SK-N-SH (cell line): Measurements from ENCODE around the gene GLIS1. TPM values are rescaled to one million over a fixed set of nuclear protein-coding genes. Genes with fewer than 3 reads are reported as not detected.

ENCODE experiments used
- CTCF ChIA-PET: fragments of 300-600, 350-600 bp; formaldehyde crosslinking; extraction: SDS; loops from one replicate; lab custom pipeline; 2021; lab: Yijun Ruan, JAX
- POLR2A ChIA-PET: fragments of 350-600 bp; sonication (Branson Sonifier 250); formaldehyde crosslinking; extraction: SDS; loops from one replicate; lab custom pipeline; 2020; ENCODE audit warnings: antibody characterized with exemption, inconsistent platforms; lab: Yijun Ruan, JAX
- DNase-seq: peaks from one replicate; pipeline ENCODE4 v3.0.0; 2012
- H2AFZ ChIP-seq: fragments of 200-600 bp; sonication (generic); 2 replicates; pipeline ENCODE4 v1.8.1; 2016; ENCODE audit warnings: antibody characterized with exemption, mild to moderate bottlenecking, low read depth
- H3F3A ChIP-seq: fragments of 200-600 bp; sonication (generic); replicated peaks from 2 replicates; pipeline ENCODE3; 2016; ENCODE audit warnings: antibody characterized with exemption, mild to moderate bottlenecking; ENCODE audit not compliant: insufficient read depth
- H3K27ac ChIP-seq, 2 experiments: fragments of 200-500 bp in 1 of 2; fragments of 200-600 bp in 1 of 2; sonication (Bioruptor generic) in 1 of 2; sonication (generic), shearing (Covaris generic) in 1 of 2; 2 replicates each; pipeline versions ENCODE4 v1.5.1 to v1.6.1; 2014 to 2016; ENCODE audit warnings: low read depth in 2 of 2, inconsistent platforms in 1 of 2, low read length in 1 of 2, mild to moderate bottlenecking in 1 of 2, mixed read lengths in 1 of 2
- H3K27me3 ChIP-seq: fragments of 200-600 bp; sonication (generic), shearing (Covaris generic); 2 replicates; pipeline ENCODE4 v1.6.1; 2016; ENCODE audit warnings: mixed run types; ENCODE audit not compliant: insufficient read depth
- H3K36me3 ChIP-seq, 2 experiments: fragments of 200-500 bp in 1 of 2; fragments of 200-600 bp in 1 of 2; sonication (Bioruptor generic) in 1 of 2; sonication (generic) in 1 of 2; replicated peaks in 1 of 2; 2 replicates each; pipeline versions ENCODE3 to v1.5.1; 2014 to 2016; ENCODE audit warnings: low read length in 1 of 2, mild to moderate bottlenecking in 1 of 2; ENCODE audit not compliant: insufficient read depth in 2 of 2, control insufficient read depth in 1 of 2
- H3K4me1 ChIP-seq, 2 experiments: fragments of 200-500 bp in 1 of 2; fragments of 200-600 bp in 1 of 2; sonication (Bioruptor generic) in 1 of 2; sonication (generic), shearing (Covaris generic) in 1 of 2; 2 replicates each; pipeline versions ENCODE4 v1.5.1 to v1.6.1; 2014 to 2016; ENCODE audit warnings: low read depth in 1 of 2, low read length in 1 of 2, mixed run types in 1 of 2; ENCODE audit not compliant: insufficient read depth in 2 of 2, control insufficient read depth in 1 of 2
- H3K4me2 ChIP-seq: fragments of 200-600 bp; sonication (generic), shearing (Covaris generic); 2 replicates; pipeline ENCODE4 v1.6.1; 2017; ENCODE audit warnings: mixed run types
- H3K4me3 ChIP-seq, 2 experiments: fragments of 200-500 bp in 1 of 2; fragments of 200-600 bp in 1 of 2; sonication (Bioruptor generic) in 1 of 2; sonication (generic), shearing (Covaris generic) in 1 of 2; 2 replicates each; pipeline versions ENCODE4 v1.5.1 to v1.8.1; 2014 to 2016; ENCODE audit warnings: low read depth in 2 of 2, inconsistent platforms in 1 of 2, low read length in 1 of 2, mild to moderate bottlenecking in 1 of 2, mixed read lengths in 1 of 2, moderate library complexity in 1 of 2
- H3K79me2 ChIP-seq: fragments of 200-600 bp; sonication (generic); 2 replicates; pipeline ENCODE4 v1.8.1; 2017; ENCODE audit warnings: mild to moderate bottlenecking; ENCODE audit not compliant: insufficient read depth
- H3K9ac ChIP-seq: fragments of 200-600 bp; sonication (generic); 2 replicates; pipeline ENCODE4 v1.6.1; 2017; ENCODE audit warnings: mixed run types
- H3K9me2 ChIP-seq: fragments of 200-600 bp; sonication (generic); 2 replicates; pipeline ENCODE4 v1.6.1; 2017; ENCODE audit warnings: mixed run types
- H3K9me3 ChIP-seq: fragments of 200-600 bp; sonication (generic); 2 replicates; pipeline ENCODE4 v1.6.1; 2017; ENCODE audit warnings: mixed run types, mild to moderate bottlenecking, moderate library complexity
- H4K20me1 ChIP-seq: fragments of 200-600 bp; sonication (generic); 2 replicates; pipeline ENCODE4 v1.6.1; 2017; ENCODE audit warnings: mild to moderate bottlenecking, mixed run types; ENCODE audit not compliant: insufficient read depth
- EP300 ChIP-seq, 2 experiments: IDR thresholded peaks; 2 replicates each; pipeline versions ENCODE4 v1.4.0 to v1.6.1; 2012; ENCODE audit warnings: borderline replicate concordance in 1 of 2, low read depth in 1 of 2, low read length in 1 of 2
- FOXM1 ChIP-seq: IDR thresholded peaks from 2 replicates; pipeline ENCODE4 v1.4.0; 2012; ENCODE audit warnings: low read depth, mild to moderate bottlenecking
- MEF2A ChIP-seq: IDR thresholded peaks from 2 replicates; pipeline ENCODE4 v1.4.0; 2012; ENCODE audit warnings: low read depth, borderline replicate concordance
- NRF1 ChIP-seq: IDR thresholded peaks from 2 replicates; pipeline ENCODE4 v1.6.1; 2012; ENCODE audit warnings: low read depth, mild to moderate bottlenecking, low read length
- RAD21 ChIP-seq: IDR thresholded peaks from 2 replicates; pipeline ENCODE4 v1.6.1; 2012; ENCODE audit warnings: mild to moderate bottlenecking, low read length
- RFX5 ChIP-seq: IDR thresholded peaks from 2 replicates; pipeline ENCODE4 v1.6.1; 2012; ENCODE audit warnings: mild to moderate bottlenecking, improper control_type of control experiment, low read length
- RXRA ChIP-seq: IDR thresholded peaks from 2 replicates; pipeline ENCODE4 v1.4.0; 2012; ENCODE audit warnings: low read depth, mild to moderate bottlenecking, borderline replicate concordance
- SMC3 ChIP-seq: IDR thresholded peaks from 2 replicates; pipeline ENCODE4 v1.6.1; 2012; ENCODE audit warnings: low read depth, low read length, improper control_type of control experiment
- TEAD4 ChIP-seq: IDR thresholded peaks from 2 replicates; pipeline ENCODE4 v1.4.0; 2012; ENCODE audit warnings: mild to moderate bottlenecking, borderline replicate concordance; ENCODE audit not compliant: insufficient read depth
- WGBS: methylation state at CpG from one replicate; pipeline ENCODE4 v1.1.6; 2017; ENCODE audit warnings: low lambda C conversion rate; 5-methylcytosine and 5-hydroxymethylcytosine counted together
- polyA plus RNA-seq, 3 experiments: library from polyadenylated mRNA; depleted of rRNA; stranded (reverse); fragments of >200 nt; gene quantifications; 2 replicates each; pipeline ENCODE4 v1.2.3, GENCODE V29; 2012
- TF ChIP-seq, protein P1 (sequence below): IDR thresholded peaks from 2 replicates; pipeline ENCODE4; 2012
- TF ChIP-seq, protein P2 (sequence below): IDR thresholded peaks from 2 replicates; pipeline ENCODE4 v1.4.0; 2012; ENCODE audit warnings: low read depth, borderline replicate concordance
- TF ChIP-seq, protein P3 (sequence below): fragments of 200-600 bp; sonication (generic); IDR thresholded peaks from 2 replicates; pipeline ENCODE4 v1.6.1; 2017; ENCODE audit warnings: antibody characterized with exemption, mild to moderate bottlenecking, moderate library complexity
- TF ChIP-seq, protein P4 (sequence below): fragments of 150-350 bp; IDR thresholded peaks from 2 replicates; pipeline ENCODE4 v1.6.1; 2016; ENCODE audit warnings: mild to moderate bottlenecking, low read depth, low read length

GLIS1 gene
- polyA plus RNA-seq, 1 of the 3 experiments (the other 2 are of a cell fraction), result 0.13 TPM

DNA sequence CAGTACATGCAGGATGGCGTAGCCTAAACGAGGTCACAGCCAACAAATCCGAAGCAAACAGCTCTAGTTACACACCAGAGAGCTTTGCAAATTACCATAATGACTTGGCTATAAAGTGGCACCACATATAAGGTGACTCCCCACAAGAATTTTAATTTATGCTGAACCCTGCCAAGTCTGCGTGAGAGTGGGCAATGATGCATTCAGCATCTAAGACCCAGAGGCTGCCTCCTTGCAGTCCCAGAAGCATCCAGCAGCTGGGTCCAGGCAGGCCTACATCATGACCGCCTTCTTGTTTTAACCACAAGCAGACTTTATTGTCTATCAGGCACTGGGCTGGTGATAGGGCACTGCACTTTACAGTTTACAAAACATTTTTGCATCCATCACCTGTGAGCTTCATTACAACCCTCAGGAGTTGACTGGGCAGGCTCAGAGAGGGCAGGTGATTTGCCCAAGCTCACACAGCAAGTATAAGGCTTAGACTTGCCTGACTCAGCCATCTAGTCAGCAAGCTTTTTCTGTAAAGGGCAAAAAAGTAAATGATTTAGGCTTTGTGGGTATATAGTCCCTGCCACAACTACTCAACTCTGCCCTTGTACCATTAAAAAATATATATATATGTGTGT lies 134.6 kb downstream of the GLIS1 start:
- Histone ChIP-seq H3K27ac (no peak overlapping the region), H3K4me3 (no peak overlapping the region), H2AFZ (no peak overlapping the region), H3K9ac (no peak overlapping the region), H3K9me2 (no peaks in the 10 kb centered on the region), H3K79me2 (no peaks in the 10 kb centered on the region), H3K4me1 (peaks cover 0 to 7% of the 10 kb centered on the region in 2 experiments; a peak in 1 of 4 replicates), H3K4me2 (no peak overlapping the region), H3K9me3 (no peaks in the 10 kb centered on the region), H3K27me3 (no peaks in the 10 kb centered on the region), H3F3A (no peaks in the 10 kb centered on the region), H4K20me1 (no peaks in the 10 kb centered on the region), H3K36me3 (no peaks in the 10 kb centered on the region)
- ChIA-PET CTCF (interaction anchor here (0.6 to 2.8 kb wide), 7 partner anchors 9 to 160 kb away, joined by 3 to 12 read pairs (median 4); no protein-coding TSS in a partner anchor), POLR2A (no interaction called here)
- 52% methylated on average over 4 of the region's 5 CpGs for WGBS
- DNase-seq, result no peak
- TF ChIP-seq SMC3, result no peak

DNA sequence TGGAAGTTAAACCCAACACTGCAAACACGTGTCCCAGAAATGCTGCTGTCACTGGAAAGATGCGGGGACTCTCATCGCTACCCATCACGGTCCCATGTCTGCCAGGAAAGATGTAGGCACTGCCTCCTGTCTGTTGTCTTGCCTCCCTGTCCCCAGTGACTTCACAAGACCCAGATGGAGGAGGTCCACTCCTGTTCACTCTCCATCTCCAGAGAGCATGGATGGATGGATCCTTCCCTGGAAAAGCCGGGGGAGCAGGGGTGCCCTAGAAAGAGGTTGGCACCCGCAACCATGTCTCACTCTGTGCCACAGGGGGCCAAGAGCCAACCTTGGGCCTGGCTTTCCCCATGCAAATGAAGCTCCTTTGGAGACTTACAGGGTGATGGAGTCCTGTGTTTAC lies 135.5 kb downstream of the GLIS1 start:
- DNase-seq, result no peak
- no peak overlapping the region for H3K4me3 ChIP-seq
- no peaks in the 10 kb centered on the region for H3K9me3 ChIP-seq
- H2AFZ ChIP-seq, result no peak overlapping the region
- no peaks in the 10 kb centered on the region for H3K27me3 ChIP-seq
- H3K79me2 ChIP-seq, result no peaks in the 10 kb centered on the region
- H3K9ac ChIP-seq, result no peak overlapping the region
- CTCF ChIA-PET, result interaction anchor here (1.0 to 1.5 kb wide), 4 partner anchors 12 to 159 kb away, joined by 3 to 8 read pairs (median 4); no protein-coding TSS in a partner anchor
- no peak overlapping the region for H3K27ac ChIP-seq
- peaks cover 0 to 7% of the 10 kb centered on the region in 2 experiments; a peak in 1 of 4 replicates for H3K4me1 ChIP-seq
- TF ChIP-seq, protein P1, sequence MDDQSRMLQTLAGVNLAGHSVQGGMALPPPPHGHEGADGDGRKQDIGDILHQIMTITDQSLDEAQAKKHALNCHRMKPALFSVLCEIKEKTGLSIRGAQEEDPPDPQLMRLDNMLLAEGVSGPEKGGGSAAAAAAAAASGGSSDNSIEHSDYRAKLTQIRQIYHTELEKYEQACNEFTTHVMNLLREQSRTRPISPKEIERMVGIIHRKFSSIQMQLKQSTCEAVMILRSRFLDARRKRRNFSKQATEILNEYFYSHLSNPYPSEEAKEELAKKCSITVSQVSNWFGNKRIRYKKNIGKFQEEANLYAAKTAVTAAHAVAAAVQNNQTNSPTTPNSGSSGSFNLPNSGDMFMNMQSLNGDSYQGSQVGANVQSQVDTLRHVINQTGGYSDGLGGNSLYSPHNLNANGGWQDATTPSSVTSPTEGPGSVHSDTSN, result no peak
- TF ChIP-seq TEAD4, result no peak
- TF ChIP-seq FOXM1, result no peak
- TF ChIP-seq, protein P2, sequence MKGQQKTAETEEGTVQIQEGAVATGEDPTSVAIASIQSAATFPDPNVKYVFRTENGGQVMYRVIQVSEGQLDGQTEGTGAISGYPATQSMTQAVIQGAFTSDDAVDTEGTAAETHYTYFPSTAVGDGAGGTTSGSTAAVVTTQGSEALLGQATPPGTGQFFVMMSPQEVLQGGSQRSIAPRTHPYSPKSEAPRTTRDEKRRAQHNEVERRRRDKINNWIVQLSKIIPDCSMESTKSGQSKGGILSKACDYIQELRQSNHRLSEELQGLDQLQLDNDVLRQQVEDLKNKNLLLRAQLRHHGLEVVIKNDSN, result no peak
- no peaks in the 10 kb centered on the region for H3K36me3 ChIP-seq
- POLR2A ChIA-PET, result no interaction called here
- H3K9me2 ChIP-seq, result no peaks in the 10 kb centered on the region
- no peak overlapping the region for H3K4me2 ChIP-seq
- H3F3A ChIP-seq, result no peaks in the 10 kb centered on the region
- 47% methylated on average over 2 of the region's 6 CpGs for WGBS
- no peaks in the 10 kb centered on the region for H4K20me1 ChIP-seq

DNA sequence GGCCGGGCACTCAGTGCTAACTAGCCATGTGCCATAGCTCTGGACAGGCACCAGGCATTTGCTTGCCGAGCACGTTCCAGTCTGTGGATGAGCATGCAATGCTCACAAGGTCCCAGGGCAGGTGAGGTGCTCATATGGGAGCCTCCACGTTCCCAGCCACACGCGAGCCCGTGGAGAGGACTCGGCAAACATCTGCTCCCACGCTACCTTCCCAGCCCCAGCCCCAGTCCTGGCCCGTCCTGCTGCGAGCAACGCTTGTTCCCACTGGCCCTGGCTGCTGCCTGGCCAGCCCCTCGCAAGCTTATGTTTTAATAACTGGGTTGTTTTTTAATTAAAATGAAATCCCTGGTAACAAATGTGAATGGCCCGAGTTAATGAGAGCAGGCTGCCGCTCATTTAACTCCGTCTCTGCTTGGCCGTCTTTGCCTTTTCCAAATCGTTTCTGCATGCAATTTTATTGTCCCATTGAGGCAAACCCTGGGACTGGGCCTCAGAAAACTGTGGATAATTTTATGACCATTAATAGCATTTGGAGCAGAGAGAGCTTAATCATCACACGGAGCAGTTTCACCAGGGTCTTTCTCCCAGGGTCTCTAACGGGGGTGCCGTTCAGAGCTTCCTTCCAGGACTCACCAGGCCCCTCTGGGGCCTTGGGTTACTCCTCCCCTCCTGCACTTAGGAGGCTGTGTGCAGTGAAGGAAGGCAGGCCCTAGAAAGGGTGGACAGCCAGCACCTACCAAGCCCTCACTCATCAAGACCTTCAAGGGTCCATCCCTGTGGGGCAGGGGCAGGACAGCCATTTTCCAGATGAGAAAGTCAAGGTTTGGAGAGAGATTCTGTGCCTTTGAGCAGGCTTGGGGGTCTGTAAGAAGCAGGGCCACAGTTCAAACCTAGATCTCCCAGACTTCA lies 136.8 kb downstream of the GLIS1 start:
- Histone ChIP-seq H3K36me3 (no peaks in the 10 kb centered on the region), H3K4me1 (peaks cover 0 to 7% of the 10 kb centered on the region in 2 experiments; a peak in 1 of 4 replicates), H3F3A (no peaks in the 10 kb centered on the region), H3K79me2 (no peaks in the 10 kb centered on the region), H3K4me2 (no peak overlapping the region), H2AFZ (no peak overlapping the region), H3K27ac (no peak overlapping the region), H3K27me3 (no peaks in the 10 kb centered on the region), H3K9ac (no peak overlapping the region), H3K9me3 (no peaks in the 10 kb centered on the region), H3K9me2 (no peaks in the 10 kb centered on the region), H4K20me1 (no peaks in the 10 kb centered on the region), H3K4me3 (no peak overlapping the region)
- ChIA-PET POLR2A (no interaction called here), CTCF (interaction anchor here (0.9 to 2.3 kb wide), 5 partner anchors 11 to 158 kb away, joined by 3 to 9 read pairs (median 4); no protein-coding TSS in a partner anchor)
- 73% methylated on average over 13 of the region's 21 CpGs for WGBS
- no peak for DNase-seq
- TF ChIP-seq MEF2A, result no peak
- TF ChIP-seq RAD21, result no peak
- no peak for TF ChIP-seq RXRA
- TF ChIP-seq NRF1, result no peak
- no peak for TF ChIP-seq EP300 (IDR thresholded peaks at IDR 0.05; ENCODE audit: borderline replicate concordance in 1 of 2, low read depth in 1 of 2, low read length in 1 of 2)
- no peak for TF ChIP-seq RFX5
- TF ChIP-seq, protein P3, sequence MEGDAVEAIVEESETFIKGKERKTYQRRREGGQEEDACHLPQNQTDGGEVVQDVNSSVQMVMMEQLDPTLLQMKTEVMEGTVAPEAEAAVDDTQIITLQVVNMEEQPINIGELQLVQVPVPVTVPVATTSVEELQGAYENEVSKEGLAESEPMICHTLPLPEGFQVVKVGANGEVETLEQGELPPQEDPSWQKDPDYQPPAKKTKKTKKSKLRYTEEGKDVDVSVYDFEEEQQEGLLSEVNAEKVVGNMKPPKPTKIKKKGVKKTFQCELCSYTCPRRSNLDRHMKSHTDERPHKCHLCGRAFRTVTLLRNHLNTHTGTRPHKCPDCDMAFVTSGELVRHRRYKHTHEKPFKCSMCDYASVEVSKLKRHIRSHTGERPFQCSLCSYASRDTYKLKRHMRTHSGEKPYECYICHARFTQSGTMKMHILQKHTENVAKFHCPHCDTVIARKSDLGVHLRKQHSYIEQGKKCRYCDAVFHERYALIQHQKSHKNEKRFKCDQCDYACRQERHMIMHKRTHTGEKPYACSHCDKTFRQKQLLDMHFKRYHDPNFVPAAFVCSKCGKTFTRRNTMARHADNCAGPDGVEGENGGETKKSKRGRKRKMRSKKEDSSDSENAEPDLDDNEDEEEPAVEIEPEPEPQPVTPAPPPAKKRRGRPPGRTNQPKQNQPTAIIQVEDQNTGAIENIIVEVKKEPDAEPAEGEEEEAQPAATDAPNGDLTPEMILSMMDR, result no peak
- TF ChIP-seq, protein P4, sequence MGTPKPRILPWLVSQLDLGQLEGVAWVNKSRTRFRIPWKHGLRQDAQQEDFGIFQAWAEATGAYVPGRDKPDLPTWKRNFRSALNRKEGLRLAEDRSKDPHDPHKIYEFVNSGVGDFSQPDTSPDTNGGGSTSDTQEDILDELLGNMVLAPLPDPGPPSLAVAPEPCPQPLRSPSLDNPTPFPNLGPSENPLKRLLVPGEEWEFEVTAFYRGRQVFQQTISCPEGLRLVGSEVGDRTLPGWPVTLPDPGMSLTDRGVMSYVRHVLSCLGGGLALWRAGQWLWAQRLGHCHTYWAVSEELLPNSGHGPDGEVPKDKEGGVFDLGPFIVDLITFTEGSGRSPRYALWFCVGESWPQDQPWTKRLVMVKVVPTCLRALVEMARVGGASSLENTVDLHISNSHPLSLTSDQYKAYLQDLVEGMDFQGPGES, result no peak
- TF ChIP-seq SMC3, result no peak
